HPDE6-E6E7 (cell line): ENCODE results near the gene VTI1A.

Source experiments
- DNase-seq: peaks from one replicate; pipeline ENCODE4 v3.0.0; 2011; ENCODE audit warnings: missing footprints; ENCODE audit errors: extremely low spot score

The VTI1A gene

GRCh38 chr10:112832361-112832878, 385.4 kb downstream of the VTI1A start:
- no peak for DNase-seq

GRCh38 chr10:112832959-112833358, 385.9 kb downstream of the VTI1A start:
- DNase-seq, result no peak

- no peak for DNase-seq
These were observed 387.8 kb downstream of the VTI1A start for GRCh38 chr10:112834751-112835181.

- DNase-seq, result no peak
These were observed 388.3 kb downstream of the VTI1A start for GRCh38 chr10:112835217-112835715.

GRCh38 chr10:112835944-112836451, 389.0 kb downstream of the VTI1A start:
- no peak for DNase-seq

GRCh38 chr10:112838784-112839481, 391.9 kb downstream of the VTI1A start:
- no peak for DNase-seq

- DNase-seq, result no peak
These were observed 393.1 kb downstream of the VTI1A start for GRCh38 chr10:112839928-112840654.

GRCh38 chr10:112841549-112841948, 394.5 kb downstream of the VTI1A start:
- DNase-seq, result no peak

- DNase-seq, result no peak
These were observed 395.9 kb downstream of the VTI1A start for GRCh38 chr10:112842832-112843360.

- no peak for DNase-seq
These were observed 396.6 kb downstream of the VTI1A start for GRCh38 chr10:112843623-112844022.

GRCh38 chr10:112844681-112845544, 397.9 kb downstream of the VTI1A start:
- DNase-seq, result no peak

- no peak for DNase-seq
These were observed 400.8 kb downstream of the VTI1A start for GRCh38 chr10:112847778-112848177.

GRCh38 chr10:112848228-112848627, 401.2 kb downstream of the VTI1A start:
- DNase-seq, result no peak

- no peak for DNase-seq
These were observed 401.9 kb downstream of the VTI1A start for GRCh38 chr10:112848868-112849430.

GRCh38 chr10:112849546-112849945, 402.5 kb downstream of the VTI1A start:
- DNase-seq, result no peak

GRCh38 chr10:112851181-112851580, 404.2 kb downstream of the VTI1A start:
- no peak for DNase-seq

GRCh38 chr10:112851588-112852211, 404.7 kb downstream of the VTI1A start:
- DNase-seq, result no peak

- DNase-seq, result no peak
These were observed 405.3 kb downstream of the VTI1A start for GRCh38 chr10:112852306-112852705.

- no peak for DNase-seq
These were observed 408.1 kb downstream of the VTI1A start for GRCh38 chr10:112855134-112855533.

- no peak for DNase-seq
These were observed 410.5 kb downstream of the VTI1A start for GRCh38 chr10:112857493-112857892.
